Heart left ventricle (tissue), 13 donors: Measurements from ENCODE around the gene SLC39A5.

Source experiments
- CTCF ChIP-seq, 12 donors: fragments of 200-600 bp; sonication (generic) in 4 of 12; IDR thresholded peaks; one replicate each; pipeline versions ENCODE4 v1.5.0 to v1.8.0; 2018 to 2022; ENCODE audit warnings: antibody characterized with exemption in 12 of 12, mild to moderate bottlenecking in 5 of 12
- POLR2A ChIP-seq, 2 donors: fragments of 450-650 bp; IDR thresholded peaks; one replicate each; pipeline ENCODE4 v1.6.1; 2017; ENCODE audit warnings: antibody characterized with exemption in 2 of 2, mild to moderate bottlenecking in 2 of 2, moderate library complexity in 2 of 2
- donor health status: ischemic (EF 13 %, LVEDD 7.1; RV severe dilation, severe dysfunction).
- donor health status: DM: no; HTN: yes; CAD: no.
- donor health status: DM: no; HTN: no; CAD: no.
- donor health status: ischemic (EF 25% LVEDD 6.9; RV normal size, moderate dysfunction).
- donor health status: ischemic (EF 25% LVEDD 5.7; RV mildly dilated, moderate dysfunction).
- donor health status: ischemic (EF 35%, LVEDD 5.7; RV mildly dilated, moderate dysfunction).
- donor health status: nonischemic (EF 11% LVEDD 7.7; RV severe dilation, severe dysfunction).
- donor health status: DM: yes; HTN: yes; CAD: no.
- donor health status: PGD.
- donor health status: ischemic (EF 29% LVEDD 5.4; RV normal size, mild dysfunction).
- donor health status: nonischemic (EF 23%, LVEDD 6.1; RV moderate dilation, normal function).

GRCh38 chr12:56261503-56262232 lies 31.8 kb downstream of the SLC39A5 start:
- TF ChIP-seq CTCF (IDR thresholded peaks at IDR 0.05) (no peak), POLR2A (IDR thresholded peaks at IDR 0.05) (no peak)
